Spleen (tissue), 7 donors: ENCODE data around the gene SUPT6H.

Source experiments
- POLR2A ChIP-seq, 3 donors: fragments of 450-650 bp; IDR thresholded peaks; one replicate each; pipeline ENCODE4 v1.5.1; 2017; ENCODE audit warnings: antibody characterized with exemption in 3 of 3, mild to moderate bottlenecking in 1 of 3
- TF ChIP-seq, protein P1 (sequence below), 11 experiments: fragments of 200-600 bp in 7 of 11; fragments of 450-650 bp in 4 of 11; sonication (generic) in 4 of 11; IDR thresholded peaks in 8 of 11; conservative IDR thresholded peaks in 3 of 11; 1 replicate in 7 of 11; 2 replicates in 4 of 11; pipeline versions ENCODE4 v1.4.0 to v1.8.0; 2016 to 2021; ENCODE audit warnings: antibody characterized with exemption in 11 of 11, inconsistent platforms in 4 of 11, mild to moderate bottlenecking in 1 of 11
- donor health status: DM: no; HTN: no; CAD: no; lungs with moderate emphysema.
- donor health status: DM: no; HTN: no; CAD: no.
- donor health status: DM: no; HTN: no; CAD: no.

DNA sequence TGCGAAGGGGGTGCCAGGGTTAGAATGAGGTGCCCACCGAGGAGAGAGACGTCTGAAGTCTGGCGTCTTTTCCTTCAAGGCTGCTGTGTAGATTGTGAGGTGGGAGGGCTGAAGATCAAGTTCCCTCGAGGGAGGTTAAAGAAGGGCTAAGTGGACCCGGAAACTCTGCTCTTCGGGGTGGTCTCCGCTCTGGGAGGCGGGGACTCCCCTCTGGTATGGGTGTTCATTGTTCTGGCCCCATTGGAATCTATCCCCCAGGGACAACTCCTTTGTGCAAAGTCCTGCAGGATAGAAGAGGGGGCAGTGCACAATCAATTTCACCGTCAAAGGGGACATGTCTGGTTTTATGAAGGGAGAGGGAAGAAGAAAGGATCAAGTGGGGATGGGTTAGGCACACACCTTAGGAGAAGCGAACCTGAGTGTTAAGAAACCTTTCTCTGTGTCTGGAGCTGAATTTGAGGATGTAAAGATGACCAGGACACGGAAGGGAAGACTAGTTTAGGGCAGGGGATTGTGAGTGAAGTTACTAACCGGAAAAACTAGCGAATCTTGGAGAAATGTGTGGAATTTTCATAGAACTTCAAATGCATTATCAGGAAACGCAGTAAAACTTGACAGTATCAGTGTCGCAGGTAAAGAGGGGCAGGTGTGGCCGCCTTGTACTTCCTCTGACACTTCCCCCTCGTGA is 56.5 kb downstream of the SUPT6H start:
- TF ChIP-seq, protein P1, sequence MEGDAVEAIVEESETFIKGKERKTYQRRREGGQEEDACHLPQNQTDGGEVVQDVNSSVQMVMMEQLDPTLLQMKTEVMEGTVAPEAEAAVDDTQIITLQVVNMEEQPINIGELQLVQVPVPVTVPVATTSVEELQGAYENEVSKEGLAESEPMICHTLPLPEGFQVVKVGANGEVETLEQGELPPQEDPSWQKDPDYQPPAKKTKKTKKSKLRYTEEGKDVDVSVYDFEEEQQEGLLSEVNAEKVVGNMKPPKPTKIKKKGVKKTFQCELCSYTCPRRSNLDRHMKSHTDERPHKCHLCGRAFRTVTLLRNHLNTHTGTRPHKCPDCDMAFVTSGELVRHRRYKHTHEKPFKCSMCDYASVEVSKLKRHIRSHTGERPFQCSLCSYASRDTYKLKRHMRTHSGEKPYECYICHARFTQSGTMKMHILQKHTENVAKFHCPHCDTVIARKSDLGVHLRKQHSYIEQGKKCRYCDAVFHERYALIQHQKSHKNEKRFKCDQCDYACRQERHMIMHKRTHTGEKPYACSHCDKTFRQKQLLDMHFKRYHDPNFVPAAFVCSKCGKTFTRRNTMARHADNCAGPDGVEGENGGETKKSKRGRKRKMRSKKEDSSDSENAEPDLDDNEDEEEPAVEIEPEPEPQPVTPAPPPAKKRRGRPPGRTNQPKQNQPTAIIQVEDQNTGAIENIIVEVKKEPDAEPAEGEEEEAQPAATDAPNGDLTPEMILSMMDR (IDR thresholded peaks at IDR 0.05 in 8 of 11, conservative IDR thresholded peaks at IDR 0.05 in 3 of 11) = no peak
- no peak for TF ChIP-seq POLR2A (IDR thresholded peaks at IDR 0.05)
